Femur (tissue), 1 donor: ENCODE data around the gene FRS2.
A peak's percentile ranks its signal among the peaks of the same experiment; 100 is the strongest.
"Not testable (repeated sequence)": the region's sequence is repeated elsewhere in the genome, so short reads cannot be mapped to it uniquely, and the experiment has no call there.

Experiments
- DNase-seq: peaks from one replicate; pipeline ENCODE4 v3.0.0-alpha.2; 2017

FRS2 gene, protein sequence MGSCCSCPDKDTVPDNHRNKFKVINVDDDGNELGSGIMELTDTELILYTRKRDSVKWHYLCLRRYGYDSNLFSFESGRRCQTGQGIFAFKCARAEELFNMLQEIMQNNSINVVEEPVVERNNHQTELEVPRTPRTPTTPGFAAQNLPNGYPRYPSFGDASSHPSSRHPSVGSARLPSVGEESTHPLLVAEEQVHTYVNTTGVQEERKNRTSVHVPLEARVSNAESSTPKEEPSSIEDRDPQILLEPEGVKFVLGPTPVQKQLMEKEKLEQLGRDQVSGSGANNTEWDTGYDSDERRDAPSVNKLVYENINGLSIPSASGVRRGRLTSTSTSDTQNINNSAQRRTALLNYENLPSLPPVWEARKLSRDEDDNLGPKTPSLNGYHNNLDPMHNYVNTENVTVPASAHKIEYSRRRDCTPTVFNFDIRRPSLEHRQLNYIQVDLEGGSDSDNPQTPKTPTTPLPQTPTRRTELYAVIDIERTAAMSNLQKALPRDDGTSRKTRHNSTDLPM

DNA sequence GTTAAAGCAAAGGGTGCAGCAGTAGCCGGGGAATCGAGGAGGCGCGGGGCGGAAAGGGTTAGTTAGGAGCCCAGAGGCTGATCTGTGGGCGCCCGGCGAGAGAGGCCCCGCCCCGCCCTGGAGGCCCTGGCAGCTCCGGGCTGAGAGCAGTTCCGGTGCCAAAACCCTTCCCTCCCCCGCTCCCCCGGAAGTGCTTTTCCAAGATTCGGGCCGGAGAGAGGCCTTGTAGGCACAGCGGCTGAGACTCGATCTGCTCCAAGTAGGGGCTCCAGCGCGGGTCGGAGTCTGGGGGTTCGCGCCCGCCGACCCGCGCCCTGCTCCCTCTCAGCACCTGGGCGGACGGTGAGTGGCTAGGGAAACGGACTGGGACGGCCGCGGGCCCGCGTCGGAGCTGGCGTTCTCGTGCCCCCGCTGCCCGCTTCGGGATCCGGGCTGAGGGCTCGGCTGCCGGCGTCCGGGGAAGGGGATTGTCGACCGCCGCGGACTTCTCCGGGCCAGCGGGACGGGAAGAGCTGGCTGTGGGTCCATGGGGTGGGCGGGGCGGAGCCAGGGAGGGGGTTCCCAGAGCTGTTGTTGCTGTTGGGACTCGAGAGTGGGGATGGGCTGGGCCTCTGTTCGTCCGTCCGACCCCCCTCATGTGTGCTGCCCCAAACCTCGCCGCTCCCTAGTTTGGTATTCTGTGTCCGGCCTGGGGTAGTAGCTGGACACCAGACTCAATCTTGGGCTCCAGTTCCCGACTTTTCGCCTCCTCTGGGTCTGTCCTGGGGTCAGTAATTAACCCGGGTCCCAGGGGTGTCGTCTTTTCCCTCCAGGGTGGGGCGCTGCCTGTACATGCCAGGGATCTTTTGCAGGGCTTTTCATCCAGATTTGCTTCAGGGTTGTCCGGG, at the start of gene FRS2:
Gene FRS2, plus strand, starts transcription at position 200 of the 887 bp plus-strand sequence. CDS start 98,643 bp downstream, outside the sequence.
- peak; percentile 96 for DNase-seq

DNA sequence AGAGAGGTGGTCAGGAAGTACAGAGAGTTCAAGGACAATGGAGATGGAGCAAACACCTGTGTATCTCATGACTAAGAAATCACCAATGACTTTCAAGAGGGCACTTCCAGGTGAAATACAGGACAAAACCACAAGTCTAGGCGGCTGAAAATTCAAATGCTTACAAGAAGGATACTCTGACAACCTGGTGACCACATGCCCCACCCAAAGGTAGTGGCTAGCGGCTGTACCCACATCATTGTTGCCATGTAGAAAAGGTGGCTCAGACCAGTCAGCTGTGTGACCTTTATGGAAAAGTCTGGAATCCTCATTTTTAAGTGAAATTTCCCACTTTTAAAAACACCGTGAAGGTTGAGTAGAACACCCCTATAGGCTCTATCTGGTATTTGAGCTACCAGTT, 48.6 kb upstream of the FRS2 start:
- no peak for DNase-seq

DNA sequence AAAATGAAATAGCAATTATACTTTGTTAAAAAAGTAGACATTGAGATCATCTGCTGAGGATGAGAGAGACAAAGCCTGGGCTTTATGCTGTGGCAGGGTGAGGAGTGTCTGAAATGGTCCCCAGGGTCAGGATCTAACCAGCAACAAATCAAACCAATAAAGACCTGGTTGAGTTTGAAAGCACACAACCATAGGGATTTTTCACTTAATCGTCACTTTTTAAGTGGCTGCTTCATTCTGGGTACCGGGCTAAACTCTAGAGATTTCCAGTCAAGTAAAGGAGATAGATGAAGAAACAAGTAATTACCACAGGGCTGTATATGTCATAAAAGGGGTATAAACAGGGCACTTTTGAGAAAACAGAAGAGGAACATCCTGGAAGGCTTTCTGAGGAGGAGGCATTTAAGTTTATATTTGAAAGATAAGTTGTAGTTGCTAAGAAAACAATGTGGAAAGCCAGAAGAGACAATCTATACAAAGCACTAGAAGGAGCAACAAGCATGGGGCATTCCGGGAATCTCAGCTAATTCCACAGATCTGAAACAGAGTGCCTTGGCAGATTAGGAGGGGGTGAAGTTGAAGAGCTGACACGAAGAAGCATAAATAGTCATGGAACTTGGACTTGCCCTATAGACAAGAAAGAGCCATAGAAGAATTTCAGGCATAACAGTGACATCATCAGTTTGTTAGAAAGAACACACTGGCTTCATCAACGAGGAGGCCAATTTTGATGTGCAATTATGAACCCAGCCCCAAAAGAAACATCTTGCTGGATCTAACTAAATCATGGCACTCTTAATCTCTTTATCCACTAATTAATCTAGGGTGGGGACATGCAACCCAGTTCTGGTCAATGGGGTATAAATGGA, 46.9 kb upstream of the FRS2 start:
- no peak for DNase-seq

DNA sequence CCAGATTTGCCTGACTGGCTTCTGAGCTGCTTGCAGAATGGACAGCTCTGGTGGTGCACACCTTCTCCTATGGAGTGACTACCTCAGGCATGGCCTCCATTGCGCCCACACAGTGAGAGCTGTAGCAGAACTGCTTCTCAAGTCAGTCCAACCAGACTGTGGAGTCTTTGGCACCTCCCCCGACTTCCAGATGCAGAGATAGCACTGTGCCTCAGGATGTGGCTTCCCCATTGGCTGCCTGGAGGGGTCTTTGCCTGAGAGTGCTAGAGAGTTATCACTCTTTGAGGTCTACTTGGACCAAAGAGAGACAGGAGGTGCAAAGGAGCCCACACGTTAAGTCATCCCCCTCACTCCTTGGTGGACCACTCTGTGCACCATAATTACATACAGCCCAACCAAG, 44.8 kb upstream of the FRS2 start:
- no peak for DNase-seq

DNA sequence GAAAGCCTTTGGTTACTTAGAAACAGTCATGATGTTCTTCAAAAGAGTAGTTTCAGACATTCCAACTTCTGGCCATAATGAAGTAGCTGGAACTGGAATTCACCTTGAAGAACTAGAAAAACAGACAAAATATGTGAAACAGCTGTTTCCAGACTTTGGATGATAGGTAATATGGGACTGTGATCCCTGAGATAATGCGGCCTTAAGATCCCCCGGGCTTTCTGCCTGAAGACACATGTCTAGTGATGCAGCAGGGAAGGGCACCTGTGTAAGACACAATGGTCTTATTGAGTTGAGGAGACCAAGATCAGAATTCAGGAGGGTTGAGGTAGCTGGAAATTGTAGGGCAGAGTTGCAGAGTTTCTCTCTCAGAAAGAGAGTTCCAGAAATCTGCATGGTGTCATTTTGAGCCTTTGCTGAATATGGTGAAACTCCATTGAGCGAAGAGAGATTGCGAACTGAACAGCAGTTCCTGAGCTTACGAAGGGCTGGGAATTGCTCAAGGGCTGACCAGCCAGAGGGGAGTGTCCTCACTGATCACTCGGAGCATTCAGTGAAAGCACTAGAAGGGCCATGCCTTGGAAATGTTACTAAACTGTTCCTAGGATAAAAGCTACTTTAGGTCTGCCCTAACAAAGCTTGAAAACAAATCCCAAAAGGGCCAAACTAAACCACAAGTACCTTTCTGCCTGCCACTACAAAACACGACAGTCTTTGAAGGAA, 41.7 kb upstream of the FRS2 start:
- DNase-seq = no peak

DNA sequence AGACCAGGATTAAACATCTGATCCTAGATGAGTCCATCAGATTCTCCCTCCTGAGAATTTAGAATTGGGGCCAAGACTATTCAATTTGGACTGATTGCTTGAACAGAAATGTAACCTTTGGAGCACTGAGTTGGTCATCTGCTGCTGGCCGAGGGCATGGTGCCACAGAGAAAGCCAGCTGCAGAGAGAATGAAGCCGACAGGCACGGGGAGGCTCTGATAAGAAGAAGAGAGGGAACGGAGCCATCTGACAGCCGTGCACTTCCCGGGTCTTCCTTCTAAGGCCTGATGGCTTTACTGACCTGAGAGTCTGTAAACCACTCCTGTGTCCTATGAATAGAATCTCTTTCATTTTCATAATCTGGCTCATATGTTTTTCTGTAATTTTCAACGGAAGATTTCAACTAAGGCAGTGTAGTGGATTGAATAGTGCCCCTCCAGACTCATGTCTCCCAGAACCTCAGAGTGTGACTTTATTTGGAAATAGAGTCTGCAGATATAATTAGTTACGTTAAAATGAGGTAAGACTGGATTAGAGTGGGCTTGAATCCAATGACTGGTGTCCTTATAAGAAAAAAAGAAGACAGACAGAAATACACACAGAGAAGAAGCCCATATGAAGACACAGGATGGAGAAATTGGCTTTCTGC, 39.1 kb upstream of the FRS2 start:
- DNase-seq = no peak

DNA sequence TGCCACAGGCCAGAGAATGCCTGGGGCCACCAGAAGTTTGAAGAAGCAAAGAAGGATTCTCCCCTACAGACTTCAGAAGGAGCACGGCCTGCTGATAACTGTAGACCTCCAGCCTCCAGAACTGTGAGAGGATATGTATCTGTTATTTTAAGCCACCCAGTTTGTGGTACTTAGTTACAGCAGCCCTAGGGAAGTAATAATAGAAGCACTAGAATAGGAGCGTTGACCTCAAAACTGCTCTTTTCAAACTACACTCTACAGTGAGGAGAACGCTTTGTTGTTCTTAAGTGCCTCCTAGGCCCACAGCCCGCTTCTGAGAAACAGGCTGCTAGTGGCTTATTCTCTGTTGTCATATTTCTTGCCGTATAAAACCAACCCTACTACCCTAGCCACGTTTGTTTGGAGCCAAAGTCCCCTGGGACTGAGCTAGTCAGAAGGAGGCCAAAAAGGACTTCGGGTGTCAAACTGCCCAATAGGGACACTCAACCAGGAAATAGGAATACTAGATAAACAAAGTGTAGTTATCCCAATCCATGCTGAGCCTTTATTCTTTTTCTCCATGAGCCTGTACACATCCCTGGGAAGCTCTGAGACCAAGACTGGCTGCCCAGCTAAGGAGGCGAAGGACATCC, 38.5 kb upstream of the FRS2 start:
- DNase-seq = no peak

DNA sequence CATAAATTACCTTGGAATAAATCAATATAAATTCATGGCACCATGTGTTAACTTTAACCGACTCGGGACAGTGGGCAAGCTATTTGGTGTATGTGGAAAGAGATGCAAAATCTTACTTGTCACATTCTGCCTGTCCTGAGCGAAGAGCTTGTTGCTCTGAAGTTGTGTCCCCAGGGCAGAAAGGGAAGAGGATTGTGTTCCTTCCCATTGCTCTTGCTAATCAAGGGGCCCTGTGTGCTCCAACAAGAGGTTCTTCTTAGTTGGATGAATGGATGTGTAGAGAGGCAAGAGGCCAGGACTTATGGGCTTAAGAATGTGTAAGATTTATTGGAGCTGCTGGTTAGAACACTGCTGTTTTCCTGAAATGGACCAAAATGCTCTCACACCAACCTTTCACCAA, 36.5 kb upstream of the FRS2 start:
- no peak for DNase-seq

DNA sequence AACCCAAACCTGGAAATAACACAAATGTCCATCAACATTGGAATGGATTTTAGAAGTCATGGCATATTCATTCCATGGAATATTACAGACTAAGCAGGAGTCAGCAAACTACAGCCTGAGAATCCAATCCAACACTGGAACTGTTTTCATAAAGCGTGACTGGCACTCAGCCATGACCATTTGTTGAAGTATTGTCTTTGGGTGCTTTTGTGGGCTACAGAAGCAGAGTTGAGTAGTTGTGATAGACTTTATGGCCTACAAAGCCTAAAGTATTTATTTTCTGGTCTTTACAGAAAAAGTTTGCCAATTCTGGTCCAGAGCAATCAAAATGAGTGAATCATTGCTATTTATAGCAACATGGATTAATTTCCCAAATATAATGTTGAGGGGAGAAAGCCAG, 34.5 kb upstream of the FRS2 start:
- DNase-seq = no peak

DNA sequence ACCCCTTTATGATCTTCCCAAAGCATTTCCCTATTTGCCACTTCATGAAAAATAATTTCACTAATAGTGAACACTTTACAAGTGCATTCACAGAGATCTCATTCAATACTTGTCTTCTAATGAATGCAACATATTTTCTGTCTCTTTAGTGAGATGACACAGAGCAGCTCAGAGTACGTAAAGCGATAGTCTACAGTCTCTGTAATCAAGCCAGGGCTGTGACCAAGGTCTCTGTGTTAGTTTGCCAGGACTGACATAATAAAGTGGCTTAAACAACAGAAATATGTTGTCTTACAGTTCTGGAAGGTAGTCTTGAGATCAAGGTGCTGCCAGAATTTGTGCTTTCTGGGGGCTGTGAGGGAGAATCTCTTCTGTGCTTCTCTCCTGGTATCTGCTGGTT, 33.1 kb upstream of the FRS2 start:
- DNase-seq = no peak

DNA sequence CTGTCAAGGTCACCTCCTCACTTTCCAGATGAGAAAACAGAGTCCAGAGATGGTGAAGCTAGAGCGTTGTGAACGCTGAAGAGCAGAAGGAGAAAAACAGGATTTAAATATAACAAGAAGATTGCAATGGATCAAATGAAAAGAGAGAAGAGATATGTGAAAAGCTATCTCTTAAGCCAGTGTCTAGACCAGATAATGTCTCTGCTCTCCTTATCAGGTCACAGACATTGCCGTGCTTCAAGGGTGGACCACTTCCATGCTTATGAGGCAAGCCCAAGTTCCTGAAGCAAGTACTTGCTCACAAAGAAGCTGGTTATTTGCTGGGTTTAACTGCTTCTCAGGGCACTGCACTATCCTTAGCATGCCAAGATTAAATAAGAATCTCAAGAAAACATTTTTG, 31.6 kb upstream of the FRS2 start:
- no peak for DNase-seq

DNA sequence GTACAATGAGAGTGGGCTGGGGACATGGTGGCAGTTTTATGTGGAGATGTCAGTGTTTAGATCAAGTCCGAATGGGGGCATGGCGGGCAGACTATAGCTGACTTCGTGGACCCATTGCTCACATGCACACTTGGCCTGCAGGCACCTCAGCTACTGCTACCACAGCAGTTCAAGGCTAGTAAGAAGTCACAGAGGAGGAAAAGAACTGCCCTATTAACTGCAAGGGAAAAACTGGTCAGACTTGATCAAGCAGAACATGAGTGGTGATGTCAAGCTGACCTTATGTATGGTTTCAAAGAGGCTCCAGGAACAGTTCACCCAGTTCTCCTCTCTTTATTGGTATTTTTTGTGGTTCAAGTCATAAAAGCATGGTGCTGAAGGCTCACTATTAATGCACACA, 30.2 kb upstream of the FRS2 start:
- no peak for DNase-seq

DNA sequence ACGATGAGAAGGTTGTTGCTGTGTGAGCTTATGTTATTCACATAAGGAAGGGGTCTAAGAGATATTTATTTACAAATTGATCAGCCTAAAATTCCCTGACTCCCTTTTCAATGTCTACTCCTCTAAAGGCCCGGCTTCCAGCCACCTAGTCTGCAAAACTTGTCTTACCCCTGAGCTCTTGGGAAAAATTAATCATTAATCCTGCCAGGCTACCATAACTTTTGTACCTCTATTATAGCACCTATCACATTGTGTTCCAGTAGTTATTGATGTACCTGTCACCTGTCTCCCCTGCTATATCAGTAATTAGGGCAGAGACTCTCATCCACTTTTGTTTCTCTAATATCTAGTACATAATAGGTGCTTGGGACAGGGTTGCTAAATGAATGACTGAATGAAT, 29.3 kb upstream of the FRS2 start:
- no peak for DNase-seq

DNA sequence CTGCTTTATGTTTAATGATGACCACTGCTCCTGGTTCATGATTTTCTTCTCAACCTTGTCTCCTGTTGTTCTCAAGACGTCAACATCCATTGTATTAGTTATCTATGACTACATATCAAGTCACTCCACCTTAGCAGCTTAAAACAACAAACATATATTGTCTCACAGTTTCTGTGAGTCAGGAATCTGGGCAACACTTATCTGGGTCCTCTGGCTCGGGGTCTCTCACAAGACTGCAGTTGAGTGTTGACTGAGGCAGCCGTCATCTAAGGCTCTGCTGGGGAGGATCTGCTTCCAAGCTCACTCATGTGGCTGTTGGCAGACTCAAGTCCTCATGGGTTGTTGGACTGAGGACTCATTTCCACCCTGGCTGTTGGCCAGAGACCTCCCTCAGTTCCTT, 27.3 kb upstream of the FRS2 start:
- no peak for DNase-seq

DNA sequence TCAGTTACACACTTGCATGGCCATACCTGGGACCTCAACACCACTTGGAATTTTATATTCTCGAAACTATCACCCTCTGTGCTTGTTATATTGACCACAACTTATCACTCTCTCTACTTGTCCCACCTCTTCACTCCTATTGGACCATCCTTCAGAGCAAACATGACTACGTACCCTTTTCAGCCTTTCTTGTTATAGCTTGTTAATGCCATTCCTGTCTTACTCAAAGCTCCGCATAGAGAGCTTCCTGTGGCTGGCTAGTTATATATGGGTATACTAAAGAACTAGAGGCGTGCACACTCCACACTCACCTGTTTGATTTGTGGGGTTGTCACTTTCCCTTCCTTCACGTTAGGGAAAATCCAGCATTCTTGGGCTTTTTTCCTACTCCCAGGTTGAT, 26.3 kb upstream of the FRS2 start:
- DNase-seq = no peak

DNA sequence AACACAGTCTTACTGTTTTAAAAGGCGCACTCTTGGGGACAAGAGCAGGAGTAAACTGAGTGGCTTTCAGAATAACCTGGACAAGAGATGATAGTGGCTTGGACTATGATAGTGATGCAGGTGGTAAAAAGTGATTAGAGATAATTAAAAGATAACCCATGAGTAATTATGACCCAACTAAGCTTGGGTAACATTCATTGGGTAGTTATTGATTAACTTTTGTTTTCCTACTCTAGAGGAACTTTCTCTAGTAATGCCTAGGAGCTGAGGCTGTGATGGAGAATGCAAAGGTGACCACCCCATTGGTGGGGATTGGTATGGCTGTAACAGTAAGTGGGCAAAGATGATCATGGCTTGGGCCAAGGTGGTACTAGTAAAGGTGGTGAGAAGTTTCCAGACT, 22.3 kb upstream of the FRS2 start:
- no peak for DNase-seq

DNA sequence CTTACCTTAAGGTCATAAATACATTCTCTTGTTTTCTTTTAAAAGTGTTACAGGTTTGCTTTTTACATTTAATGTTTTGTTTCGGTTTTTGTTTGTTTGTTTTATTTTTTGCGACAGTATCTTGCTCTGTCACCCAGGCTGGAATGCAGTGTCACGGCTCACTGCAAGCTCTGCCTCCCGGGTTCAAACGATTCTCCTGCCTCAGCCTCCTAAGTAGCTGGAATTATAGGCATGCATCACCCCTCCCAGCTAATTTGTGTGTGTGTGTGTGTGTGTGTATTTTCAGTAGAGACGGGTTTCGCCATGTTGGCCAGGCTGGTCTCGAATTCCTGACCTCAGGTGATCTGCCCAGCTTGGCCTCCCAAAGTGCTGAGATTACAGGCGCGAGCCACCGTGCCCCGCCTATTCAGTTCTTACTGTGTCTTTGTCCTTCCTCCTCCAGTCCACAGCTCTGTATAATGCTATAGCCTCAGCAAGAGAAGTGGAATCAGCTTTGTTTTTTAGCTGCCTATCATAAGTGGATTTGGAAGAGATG, 17.5 kb upstream of the FRS2 start:
- not testable (repeated sequence) for DNase-seq

DNA sequence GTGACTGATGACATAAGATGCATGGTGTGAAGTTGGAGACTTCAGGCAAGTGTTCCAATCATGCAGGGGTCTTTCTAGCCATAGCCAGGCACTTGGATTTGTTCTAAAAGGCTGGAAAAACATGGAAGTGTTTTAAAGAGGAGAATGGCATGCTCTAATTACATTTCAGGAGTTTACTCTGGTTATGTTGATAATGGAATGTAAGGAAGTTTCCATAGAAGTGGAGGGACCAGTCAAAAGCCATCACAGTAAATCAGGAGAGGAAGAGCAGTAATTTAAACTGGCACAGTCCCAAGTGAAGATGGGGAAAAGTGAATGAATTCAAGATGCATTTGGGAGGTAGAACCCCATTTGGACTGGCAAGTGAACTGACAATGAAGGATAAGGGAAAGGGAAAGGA, 13.9 kb upstream of the FRS2 start:
- DNase-seq = no peak

DNA sequence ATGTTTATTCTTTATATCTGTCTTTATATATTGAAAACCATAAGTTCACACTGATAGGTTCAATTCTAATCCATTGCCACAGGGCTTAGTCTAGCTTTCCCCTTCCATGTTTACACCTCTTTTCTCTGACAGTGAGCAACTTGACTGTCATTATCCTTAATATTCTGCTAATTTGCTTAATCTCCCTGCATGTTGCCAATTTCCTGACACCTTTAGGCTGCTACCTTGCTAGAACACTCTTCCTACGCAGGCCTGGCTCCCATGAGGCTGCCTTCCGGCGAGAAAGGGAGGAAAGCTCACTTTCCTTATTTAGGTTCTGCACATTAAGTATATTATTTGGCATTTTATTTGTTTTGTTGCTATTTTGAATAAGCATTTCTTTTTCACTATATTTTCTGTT, 12.8 kb upstream of the FRS2 start:
- no peak for DNase-seq

DNA sequence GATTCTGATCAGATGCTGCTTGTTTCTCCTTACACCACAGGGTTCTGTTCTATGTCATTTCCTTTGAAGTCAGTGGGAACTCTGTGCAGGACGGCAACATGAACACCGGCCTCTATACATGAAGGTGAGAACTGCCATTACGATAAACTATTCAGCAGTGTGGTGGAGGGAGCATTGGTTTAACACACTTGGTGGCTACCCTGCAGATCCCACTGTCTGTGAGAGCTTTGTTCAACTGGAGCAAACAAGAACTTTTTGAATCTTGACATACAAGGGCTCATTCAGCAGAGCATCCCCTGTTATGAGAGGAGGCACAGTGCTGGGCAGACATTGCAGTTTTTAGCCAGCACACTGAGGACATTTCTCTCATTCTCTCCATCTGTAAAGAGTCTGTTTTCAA, 10.7 kb upstream of the FRS2 start:
- no peak for DNase-seq

DNA sequence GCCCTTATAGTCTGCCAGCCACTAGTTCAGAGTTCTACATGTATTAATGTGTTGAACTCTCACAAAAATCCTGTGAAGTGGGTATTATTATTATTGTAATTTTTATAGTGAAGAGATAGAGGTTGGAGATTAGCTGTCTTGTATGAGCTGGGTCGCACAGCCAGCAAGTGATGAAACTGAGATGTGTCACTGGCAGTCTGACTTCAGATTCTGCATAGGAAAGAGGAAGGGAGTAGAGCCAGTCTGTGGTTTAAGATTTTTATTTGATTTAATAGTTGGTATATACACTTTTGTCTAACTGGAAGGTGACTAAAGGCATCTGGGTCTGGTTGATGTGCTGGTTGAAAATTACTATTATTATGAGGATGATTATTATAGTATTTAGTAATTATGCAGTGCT, 5.8 kb upstream of the FRS2 start:
- no peak for DNase-seq
